ENCODE results near the gene BIRC6.
A peak's percentile ranks its signal among the peaks of the same experiment; 100 is the strongest.
"Not testable (repeated sequence)": the region's sequence is repeated elsewhere in the genome, so short reads cannot be mapped to it uniquely, and the experiment has no call there.

BIRC6 gene

GRCh38 chr2:32356681-32357317, at the start of gene BIRC6:
BIRC6 (plus strand) TSS chr2:32357023; CDS start chr2:32357162, 139 bp downstream.
- no peak for TF ChIP-seq CTCF (conservative IDR thresholded peaks at IDR 0.05; ENCODE audit: low read depth, low read length)

GRCh38 chr2:32310577-32310976, 46.2 kb upstream of the BIRC6 start:
- H3K4me3 ChIP-seq (ENCODE audit: low read length) = no peak overlapping the region
- DNase-seq (ENCODE audit: low read depth) = no peak
- TF ChIP-seq CTCF (conservative IDR thresholded peaks at IDR 0.05; ENCODE audit: low read depth, low read length) = no peak

More at GRCh38 chr2:32356681-32357317, at the start of gene BIRC6:
- peak; percentile 86 for DNase-seq (ENCODE audit: low read depth)
- peak within 1 kb of the TSS; percentile 77 for H3K4me3 ChIP-seq (ENCODE audit: low read length)

- H3K4me3 ChIP-seq (ENCODE audit: low read length) = no peak overlapping the region
- no peak for DNase-seq (ENCODE audit: low read depth)
- TF ChIP-seq CTCF (conservative IDR thresholded peaks at IDR 0.05; ENCODE audit: low read depth, low read length) = no peak
Observed at GRCh38 chr2:32314886-32315285, 41.9 kb upstream of the BIRC6 start.

- not testable (repeated sequence) for H3K4me3 ChIP-seq (ENCODE audit: low read length); DNase-seq (ENCODE audit: low read depth)
Observed at GRCh38 chr2:32328679-32329078, 28.1 kb upstream of the BIRC6 start.

GRCh38 chr2:32329180-32329980, 27.4 kb upstream of the BIRC6 start:
- DNase-seq (ENCODE audit: low read depth); H3K4me3 ChIP-seq (ENCODE audit: low read length): not testable (repeated sequence)

GRCh38 chr2:32330136-32330535, 26.7 kb upstream of the BIRC6 start:
- no peak for TF ChIP-seq CTCF (conservative IDR thresholded peaks at IDR 0.05; ENCODE audit: low read depth, low read length)
- H3K4me3 ChIP-seq (ENCODE audit: low read length) = no peak overlapping the region
- no peak for DNase-seq (ENCODE audit: low read depth)

GRCh38 chr2:32342801-32343200, 14.0 kb upstream of the BIRC6 start:
- TF ChIP-seq CTCF (conservative IDR thresholded peaks at IDR 0.05; ENCODE audit: low read depth, low read length) = no peak
- no peak overlapping the region for H3K4me3 ChIP-seq (ENCODE audit: low read length)
- no peak for DNase-seq (ENCODE audit: low read depth)

GRCh38 chr2:32350797-32351196, 6.0 kb upstream of the BIRC6 start:
- not testable (repeated sequence) for H3K4me3 ChIP-seq (ENCODE audit: low read length); DNase-seq (ENCODE audit: low read depth)

All from retinal pigment epithelial cell (primary cell).